Measurements from ENCODE around the gene GADD45G. TPM values are rescaled to one million over a fixed set of nuclear protein-coding genes. Genes with fewer than 3 reads are reported as not detected.

Gene GADD45G
- total and polyA plus RNA-seq, 4 donors, result 5.5 to 106 (median 43.3) TPM

- WGBS, result 60% methylated on average over 2 of the region's 2 CpGs
- peaks cover 16 to 45% (median 39%) of the 10 kb centered on the region in 4 donors for H3K4me1 ChIP-seq (ENCODE audit: control insufficient read depth in 4 of 4, insufficient read depth in 4 of 4, low read length in 3 of 4)
These were observed 23.8 kb downstream of the GADD45G start for GRCh38 chr9:89628601-89629000.

More at GRCh38 chr9:89628601-89629000, 23.8 kb downstream of the GADD45G start:
- Histone ChIP-seq H3K27me3 (ENCODE audit: control insufficient read depth in 4 of 4, insufficient read depth in 4 of 4, low read length in 3 of 4) (no peaks in the 10 kb centered on the region), H3K9me3 (ENCODE audit: control insufficient read depth in 4 of 4, low read length in 3 of 4) (no peaks in the 10 kb centered on the region), H3K36me3 (ENCODE audit: control insufficient read depth in 4 of 4, insufficient read depth in 3 of 4, low read depth in 1 of 4, low read length in 3 of 4) (no peaks in the 10 kb centered on the region), H3K4me3 (ENCODE audit: low read depth in 1 of 3, low read length in 3 of 3) (no peak overlapping the region), H3K9ac (ENCODE audit: low read depth in 1 of 2, low read length in 2 of 2) (no peak overlapping the region), H3K27ac (ENCODE audit: low read depth in 1 of 2, low read length in 2 of 2) (no peak overlapping the region)
- DNase-seq (ENCODE audit: low spot score), result no peak
- TF ChIP-seq RAD21 (IDR thresholded peaks at IDR 0.05) (no peak), SP1 (IDR thresholded peaks at IDR 0.05) (no peak), CTCF (IDR thresholded peaks at IDR 0.05; ENCODE audit: low read depth, low read length, missing input control) (no peak), YY1 (IDR thresholded peaks at IDR 0.05) (no peak), EGR1 (IDR thresholded peaks at IDR 0.05; ENCODE audit: low read depth in 2 of 2) (no peak), TAF1 (conservative IDR thresholded peaks at IDR 0.05) (no peak), FOXA1 (IDR thresholded peaks at IDR 0.05) (no peak), NR2F2 (IDR thresholded peaks at IDR 0.05) (no peak), ATF3 (IDR thresholded peaks at IDR 0.05) (no peak), RXRA (IDR thresholded peaks at IDR 0.05) (no peak), JUND (IDR thresholded peaks at IDR 0.05) (no peak), FOXA2 (IDR thresholded peaks at IDR 0.05) (no peak), HNF4A (conservative IDR thresholded peaks at IDR 0.05) (no peak)
- TF ChIP-seq, protein P1, sequence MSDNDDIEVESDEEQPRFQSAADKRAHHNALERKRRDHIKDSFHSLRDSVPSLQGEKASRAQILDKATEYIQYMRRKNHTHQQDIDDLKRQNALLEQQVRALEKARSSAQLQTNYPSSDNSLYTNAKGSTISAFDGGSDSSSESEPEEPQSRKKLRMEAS (IDR thresholded peaks at IDR 0.05), result no peak
- TF ChIP-seq, protein P2, sequence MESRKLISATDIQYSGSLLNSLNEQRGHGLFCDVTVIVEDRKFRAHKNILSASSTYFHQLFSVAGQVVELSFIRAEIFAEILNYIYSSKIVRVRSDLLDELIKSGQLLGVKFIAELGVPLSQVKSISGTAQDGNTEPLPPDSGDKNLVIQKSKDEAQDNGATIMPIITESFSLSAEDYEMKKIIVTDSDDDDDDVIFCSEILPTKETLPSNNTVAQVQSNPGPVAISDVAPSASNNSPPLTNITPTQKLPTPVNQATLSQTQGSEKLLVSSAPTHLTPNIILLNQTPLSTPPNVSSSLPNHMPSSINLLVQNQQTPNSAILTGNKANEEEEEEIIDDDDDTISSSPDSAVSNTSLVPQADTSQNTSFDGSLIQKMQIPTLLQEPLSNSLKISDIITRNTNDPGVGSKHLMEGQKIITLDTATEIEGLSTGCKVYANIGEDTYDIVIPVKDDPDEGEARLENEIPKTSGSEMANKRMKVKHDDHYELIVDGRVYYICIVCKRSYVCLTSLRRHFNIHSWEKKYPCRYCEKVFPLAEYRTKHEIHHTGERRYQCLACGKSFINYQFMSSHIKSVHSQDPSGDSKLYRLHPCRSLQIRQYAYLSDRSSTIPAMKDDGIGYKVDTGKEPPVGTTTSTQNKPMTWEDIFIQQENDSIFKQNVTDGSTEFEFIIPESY (IDR thresholded peaks at IDR 0.05), result no peak
- TF ChIP-seq, protein P3, sequence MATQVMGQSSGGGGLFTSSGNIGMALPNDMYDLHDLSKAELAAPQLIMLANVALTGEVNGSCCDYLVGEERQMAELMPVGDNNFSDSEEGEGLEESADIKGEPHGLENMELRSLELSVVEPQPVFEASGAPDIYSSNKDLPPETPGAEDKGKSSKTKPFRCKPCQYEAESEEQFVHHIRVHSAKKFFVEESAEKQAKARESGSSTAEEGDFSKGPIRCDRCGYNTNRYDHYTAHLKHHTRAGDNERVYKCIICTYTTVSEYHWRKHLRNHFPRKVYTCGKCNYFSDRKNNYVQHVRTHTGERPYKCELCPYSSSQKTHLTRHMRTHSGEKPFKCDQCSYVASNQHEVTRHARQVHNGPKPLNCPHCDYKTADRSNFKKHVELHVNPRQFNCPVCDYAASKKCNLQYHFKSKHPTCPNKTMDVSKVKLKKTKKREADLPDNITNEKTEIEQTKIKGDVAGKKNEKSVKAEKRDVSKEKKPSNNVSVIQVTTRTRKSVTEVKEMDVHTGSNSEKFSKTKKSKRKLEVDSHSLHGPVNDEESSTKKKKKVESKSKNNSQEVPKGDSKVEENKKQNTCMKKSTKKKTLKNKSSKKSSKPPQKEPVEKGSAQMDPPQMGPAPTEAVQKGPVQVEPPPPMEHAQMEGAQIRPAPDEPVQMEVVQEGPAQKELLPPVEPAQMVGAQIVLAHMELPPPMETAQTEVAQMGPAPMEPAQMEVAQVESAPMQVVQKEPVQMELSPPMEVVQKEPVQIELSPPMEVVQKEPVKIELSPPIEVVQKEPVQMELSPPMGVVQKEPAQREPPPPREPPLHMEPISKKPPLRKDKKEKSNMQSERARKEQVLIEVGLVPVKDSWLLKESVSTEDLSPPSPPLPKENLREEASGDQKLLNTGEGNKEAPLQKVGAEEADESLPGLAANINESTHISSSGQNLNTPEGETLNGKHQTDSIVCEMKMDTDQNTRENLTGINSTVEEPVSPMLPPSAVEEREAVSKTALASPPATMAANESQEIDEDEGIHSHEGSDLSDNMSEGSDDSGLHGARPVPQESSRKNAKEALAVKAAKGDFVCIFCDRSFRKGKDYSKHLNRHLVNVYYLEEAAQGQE (IDR thresholded peaks at IDR 0.05), result no peak
